MV-4-11 (cell line): ENCODE results near the gene CSTB.
"Not testable (repeated sequence)": the region's sequence is repeated elsewhere in the genome, so short reads cannot be mapped to it uniquely, and the experiment has no call there.

Experiments used
- DNase-seq: peaks from one replicate; lab custom pipeline; 2025; lab: John Stamatoyannopoulos, UW

The CSTB gene, protein sequence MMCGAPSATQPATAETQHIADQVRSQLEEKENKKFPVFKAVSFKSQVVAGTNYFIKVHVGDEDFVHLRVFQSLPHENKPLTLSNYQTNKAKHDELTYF

DNA sequence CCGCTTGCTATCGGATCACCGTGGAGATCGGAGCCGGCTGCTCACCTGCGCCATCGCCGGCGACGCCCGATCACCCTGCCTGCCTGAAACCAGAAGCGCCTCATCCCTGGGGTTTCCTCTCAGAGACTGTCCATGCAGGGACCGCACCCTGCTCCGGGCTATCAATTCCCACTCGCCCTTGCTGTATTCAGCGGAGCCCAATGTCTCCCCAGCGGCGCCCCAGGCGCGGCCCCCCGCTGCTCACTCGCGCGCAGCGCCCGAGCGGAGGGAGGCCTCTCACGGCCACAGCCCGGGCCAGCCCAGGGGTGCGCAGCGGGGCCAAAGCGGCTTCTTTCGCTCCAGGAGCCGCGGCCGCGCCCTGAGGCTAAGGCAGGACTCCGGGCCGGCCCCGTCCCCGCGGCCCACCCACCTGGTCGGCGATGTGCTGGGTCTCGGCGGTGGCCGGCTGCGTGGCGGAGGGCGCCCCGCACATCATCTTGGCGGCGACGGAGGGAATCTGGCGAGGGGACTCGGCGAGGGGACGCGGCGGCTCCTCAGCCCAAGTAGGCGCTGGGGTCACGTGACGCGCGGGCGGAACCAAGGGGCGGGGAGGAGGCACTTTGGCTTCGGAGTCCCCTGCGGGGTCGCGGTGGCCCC lies at the start of gene CSTB:
Gene CSTB, minus strand, starts transcription at position 514 of the 636 bp plus-strand sequence. Its CDS starts 39 bp downstream, at position 475.
- peak; percentile 31 for DNase-seq

DNA sequence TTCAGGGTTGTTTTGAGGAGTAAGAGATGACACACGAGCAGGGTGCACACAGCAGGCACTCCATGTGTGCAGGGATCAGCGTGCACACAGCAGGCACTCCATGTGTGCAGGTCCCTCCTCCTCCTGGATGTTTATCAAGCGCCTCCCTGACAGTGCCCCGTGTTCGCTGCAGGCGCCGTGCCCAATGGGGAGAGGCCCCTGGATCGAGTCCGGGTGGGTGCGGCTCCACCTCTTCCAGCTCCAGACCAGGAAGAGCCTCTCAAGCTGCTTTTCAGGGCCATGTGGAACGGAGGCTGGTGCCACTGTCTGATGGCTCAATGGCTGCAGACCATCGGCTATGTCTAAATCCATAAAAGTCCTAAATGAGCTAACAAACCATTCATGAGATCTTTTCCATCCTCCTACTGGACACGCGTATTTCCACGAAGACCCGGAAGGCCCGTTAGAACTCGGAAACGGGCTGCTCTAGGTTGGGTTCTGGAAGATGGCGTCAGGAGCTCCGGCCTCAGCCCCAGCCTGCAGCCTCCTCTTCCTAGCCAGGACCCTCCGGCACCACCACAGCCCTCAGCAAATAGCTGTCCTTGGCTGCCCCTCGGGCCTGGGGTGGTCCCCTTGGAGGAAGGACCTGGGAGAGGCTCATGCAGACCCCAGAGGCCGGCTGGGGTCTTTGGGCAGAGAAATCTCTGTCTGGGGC lies 49.3 kb upstream of the CSTB start:
- no peak for DNase-seq

DNA sequence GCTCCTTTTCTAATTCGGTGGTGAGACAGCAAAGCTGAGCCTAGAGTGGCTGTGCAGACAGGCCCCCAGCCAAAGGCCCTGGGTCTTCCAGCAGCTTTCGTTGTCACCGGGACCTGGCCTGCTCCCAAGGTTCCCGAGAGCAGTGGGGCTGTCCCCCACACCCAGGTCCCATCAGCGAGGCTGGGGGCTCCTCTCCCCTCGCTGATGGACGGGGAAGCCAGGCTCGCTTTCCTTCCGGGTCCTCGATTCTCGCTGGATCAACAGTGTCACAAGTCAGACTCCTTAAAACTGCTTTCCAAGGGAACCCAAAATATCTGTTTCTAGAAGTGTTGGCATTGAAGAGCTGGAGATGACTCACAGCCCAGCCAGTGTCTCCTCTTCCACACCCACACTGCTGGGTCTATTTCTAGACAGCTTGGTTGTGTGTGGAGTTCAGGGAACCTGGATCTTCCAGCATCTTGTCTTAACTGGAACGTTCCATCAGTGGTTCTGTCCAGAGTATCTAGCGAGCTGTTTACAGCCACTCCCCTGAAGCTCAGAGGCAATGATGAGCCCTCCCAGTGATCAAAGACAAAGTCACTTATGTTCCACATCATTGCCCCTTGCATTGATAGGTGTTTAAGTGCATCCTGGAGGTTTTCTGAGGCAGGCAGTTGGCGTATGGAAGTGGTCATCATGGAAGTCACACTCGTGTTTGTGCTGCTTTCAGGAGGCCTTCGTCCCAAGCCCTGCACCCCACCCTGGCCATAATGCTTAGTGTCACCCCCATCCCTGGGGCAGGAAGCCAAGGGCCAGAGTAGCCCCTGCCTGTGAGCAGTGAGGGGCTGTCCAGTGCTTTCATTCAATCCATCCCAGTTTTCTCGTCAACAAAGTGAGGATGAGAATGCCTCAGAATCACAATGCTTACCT lies 48.5 kb upstream of the CSTB start:
- peak; percentile 64 for DNase-seq

DNA sequence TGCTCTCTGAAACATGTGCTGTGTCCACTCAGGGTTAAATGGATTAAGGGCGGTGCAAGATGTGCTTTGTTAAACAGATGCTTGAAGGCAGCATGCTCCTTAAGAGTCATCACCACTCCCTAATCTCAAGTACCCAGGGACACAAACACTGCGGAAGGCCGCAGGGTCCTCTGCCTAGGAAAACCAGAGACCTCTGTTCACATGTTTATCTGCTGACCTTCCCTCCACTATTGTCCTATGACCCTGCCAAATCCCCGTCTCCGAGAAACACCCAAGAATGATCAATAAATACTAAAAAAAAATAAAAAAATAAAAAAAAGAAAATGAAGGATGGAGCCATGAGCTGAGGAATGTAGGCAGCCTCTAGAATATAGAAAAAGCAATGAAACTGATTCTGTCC lies 46.6 kb upstream of the CSTB start:
- DNase-seq = not testable (repeated sequence)

DNA sequence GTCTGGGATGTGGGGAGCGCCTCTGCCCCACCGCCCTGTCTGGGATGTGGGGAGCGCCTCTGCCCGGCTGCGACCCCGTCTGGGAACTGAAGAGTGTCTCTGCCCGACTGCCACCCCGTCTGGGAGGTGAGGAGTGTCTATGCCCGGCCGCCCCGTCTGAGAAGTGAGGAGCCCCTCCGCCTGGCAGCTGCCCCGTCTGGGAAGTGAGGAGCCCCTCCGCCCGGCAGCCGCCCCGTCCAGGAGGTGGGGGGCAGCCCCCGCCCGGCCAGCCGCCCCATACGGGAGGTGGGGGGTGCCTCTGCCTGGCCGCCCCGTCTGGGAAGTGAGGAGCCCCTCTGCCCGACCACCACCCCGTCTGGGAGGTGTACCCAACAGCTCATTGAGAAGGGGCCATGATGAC lies 46.1 kb upstream of the CSTB start:
- DNase-seq = not testable (repeated sequence)

DNA sequence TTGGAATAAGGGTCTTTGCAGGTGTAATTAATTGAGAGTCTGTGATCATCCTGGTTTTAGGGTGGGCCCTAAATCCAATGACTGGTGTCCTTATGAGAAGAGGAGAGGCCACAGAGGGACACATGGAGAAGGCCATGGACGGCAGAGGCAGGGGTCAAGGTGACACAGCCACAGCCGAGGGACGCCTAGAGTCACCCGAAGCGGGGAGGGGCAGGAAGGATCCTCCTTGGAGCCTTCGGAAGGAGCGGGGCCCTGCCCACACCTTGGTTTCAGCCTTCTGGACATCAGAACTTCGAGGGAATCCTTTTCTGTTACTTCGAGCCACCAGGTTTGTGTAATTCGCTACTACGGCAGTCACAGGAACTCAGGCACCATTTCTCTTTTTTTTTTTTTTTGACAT lies 44.4 kb upstream of the CSTB start:
- no peak for DNase-seq

DNA sequence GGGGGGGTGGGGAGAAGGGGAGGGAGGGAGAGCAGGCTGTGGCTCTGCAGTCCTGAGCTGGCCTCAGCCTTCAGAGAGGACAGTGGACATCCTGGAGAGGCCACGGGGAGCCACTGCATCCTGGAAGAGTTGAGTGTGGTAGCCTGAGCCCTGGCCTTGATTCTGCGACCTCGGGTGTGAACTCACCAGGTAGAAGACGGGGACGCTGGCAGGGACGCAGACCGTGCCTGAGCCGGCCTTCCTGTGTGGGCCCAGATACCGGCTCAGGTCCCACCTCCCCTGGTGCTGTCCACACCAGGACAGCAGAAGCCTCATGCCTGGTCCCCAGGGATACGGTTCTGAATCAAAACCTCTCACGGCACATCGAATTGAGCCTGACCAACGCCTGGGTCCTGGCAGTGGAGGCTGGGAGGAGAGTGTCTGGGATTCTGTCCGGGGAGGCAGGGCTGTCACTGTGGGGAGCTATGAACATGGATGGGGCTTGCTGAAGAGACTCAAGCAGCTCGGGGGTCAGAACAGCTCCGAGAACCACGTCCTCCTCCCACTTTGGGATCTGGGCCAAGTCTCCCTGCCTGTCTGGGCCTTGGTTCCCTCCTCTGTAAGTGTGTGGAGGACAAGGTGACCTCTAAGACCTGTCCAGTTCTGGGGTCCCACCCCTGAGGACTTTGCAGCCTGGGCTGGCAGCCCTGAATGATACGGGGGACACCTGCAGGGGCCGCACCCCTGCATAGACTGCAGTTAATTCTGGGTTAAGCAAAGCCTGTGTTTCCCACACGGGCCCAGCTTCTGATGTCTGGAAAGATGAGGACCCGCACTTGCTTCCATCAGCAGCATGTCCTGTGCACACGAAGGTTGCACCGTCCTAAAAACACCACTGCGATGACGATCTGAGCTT lies 43.6 kb upstream of the CSTB start:
- no peak for DNase-seq

DNA sequence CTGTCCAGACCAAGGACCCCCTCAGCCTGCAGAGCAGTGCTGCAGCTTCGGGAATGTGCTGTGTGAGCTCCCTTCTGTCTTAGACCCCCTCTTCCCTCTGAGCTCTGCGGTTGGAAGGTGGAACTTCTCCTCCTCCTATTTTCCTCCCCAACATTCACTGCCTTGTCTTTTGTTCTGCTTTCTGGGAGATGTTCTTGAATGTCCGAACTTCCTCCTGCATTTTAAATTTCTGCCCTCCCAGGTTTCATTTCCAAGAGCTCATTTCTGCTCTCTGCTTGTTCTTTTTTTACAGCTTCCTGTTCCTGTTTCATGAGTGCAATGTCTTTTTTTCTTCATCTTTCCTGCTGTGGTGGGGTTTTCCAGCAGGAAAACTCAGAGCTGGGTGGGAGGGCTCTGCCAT lies 42.6 kb upstream of the CSTB start:
- peak; percentile 93 for DNase-seq

DNA sequence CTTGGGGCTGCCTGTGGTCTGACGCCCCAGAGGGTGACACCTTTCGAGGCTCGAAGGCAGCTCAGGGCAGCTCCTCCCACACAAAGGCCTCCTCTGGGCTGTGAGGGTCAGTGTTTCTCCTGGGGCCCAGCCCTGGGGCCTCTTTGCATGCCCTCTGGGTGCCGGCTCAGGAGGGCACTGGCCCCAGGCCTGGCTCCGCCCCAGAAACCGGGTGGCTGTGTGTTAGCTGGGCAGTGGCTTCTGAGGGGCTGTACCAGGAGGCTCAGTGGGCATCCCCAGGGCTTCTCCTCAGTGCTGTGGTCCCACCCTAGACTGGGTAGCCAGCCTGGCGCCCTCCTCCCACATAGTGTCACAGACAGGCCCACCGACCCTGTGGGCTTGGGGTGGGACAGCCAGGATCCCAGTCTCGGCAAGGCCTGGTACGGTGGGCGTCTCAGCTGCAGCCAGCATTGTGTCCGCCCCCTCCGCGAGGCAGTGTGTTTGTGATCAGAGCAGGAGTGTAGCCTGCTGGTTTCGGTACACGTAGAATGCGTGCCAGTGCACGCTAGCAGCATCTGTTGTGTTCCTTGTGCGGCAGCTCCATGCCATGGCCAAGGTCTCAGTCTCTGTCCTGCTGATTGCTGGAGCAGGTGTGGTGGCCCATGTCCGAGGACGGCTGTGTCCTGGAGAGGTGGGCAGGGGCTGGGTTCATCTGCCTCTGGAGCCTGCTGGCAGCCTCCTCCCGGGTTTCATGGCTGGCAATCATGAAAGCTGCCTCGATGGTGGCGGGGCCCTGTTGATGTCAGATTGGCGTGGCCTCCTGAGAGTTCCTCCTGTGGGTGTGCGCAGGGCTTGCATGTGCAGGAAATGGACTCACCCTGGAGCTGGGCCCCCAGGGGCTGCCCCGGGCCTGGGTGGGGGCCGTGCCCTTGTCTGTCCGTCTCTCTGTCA lies 41.3 kb upstream of the CSTB start:
- DNase-seq = no peak

DNA sequence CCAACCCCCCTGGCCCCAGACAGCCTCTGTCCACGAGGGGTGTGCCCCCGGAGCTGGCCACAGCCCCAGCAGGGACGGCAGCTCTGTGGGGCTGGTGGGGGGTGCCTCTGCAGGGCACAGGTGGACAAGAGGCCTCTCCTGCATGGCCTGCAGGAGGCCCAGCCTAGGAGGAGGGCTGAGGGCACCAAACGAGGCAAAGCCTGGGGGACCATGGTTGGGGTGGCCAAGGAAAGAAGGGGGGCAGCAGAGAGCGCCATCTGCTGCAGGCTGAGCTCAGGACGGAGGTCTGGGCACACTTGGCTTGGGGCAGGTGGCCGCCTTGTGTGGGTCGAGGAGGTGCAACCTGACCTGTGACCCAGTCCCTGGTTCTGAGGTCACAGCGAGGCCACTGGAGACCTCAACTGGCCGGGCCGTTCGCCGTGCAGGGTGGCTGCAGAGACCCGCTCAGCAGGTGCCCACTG lies 40.5 kb upstream of the CSTB start:
- DNase-seq = no peak

DNA sequence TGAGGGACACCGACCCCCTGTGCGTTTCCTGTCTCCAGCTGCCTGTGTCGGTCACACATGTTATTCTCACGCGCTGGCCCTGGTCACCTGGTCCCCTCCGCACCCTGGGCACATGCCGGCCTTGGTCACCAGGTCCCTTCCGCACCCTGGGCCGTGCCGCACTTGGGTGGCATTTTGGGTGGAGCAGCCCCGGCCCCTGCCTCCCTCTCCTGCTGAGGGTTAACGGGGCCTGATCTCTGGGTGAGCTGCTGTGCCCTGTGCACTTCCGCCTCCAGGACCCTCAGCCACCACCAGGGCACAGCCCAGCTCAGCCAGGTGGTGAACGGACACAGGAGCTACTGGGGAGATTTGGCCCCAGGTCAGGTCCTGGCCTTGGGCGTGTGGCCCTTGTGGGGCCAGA lies 39.9 kb upstream of the CSTB start:
- no peak for DNase-seq

DNA sequence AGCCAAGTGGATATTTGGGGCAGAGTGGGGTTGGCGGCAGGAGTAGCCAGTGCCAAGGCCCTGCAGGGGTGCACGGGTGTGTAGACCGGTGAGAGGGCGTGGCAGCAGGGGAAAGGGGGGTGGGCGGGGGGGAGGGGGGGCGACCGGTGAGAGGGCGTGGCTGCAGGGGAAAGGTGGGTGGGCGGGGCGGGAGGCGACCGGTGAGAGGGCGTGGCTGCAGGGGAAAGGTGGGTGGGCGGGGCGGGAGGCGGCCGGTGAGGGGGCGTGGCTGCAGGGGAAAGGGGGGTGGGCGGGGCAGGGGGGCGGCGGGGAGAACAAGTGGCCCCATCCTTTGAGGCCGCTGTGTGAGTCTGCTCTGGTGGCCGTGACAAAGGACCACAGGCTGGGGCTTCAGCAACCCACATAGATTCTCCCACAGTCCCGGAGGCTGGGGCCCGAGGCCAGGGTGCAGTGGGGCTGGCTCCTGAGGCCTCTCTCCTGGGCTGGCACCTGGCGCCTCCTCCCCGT lies 39.1 kb upstream of the CSTB start:
- DNase-seq = no peak

DNA sequence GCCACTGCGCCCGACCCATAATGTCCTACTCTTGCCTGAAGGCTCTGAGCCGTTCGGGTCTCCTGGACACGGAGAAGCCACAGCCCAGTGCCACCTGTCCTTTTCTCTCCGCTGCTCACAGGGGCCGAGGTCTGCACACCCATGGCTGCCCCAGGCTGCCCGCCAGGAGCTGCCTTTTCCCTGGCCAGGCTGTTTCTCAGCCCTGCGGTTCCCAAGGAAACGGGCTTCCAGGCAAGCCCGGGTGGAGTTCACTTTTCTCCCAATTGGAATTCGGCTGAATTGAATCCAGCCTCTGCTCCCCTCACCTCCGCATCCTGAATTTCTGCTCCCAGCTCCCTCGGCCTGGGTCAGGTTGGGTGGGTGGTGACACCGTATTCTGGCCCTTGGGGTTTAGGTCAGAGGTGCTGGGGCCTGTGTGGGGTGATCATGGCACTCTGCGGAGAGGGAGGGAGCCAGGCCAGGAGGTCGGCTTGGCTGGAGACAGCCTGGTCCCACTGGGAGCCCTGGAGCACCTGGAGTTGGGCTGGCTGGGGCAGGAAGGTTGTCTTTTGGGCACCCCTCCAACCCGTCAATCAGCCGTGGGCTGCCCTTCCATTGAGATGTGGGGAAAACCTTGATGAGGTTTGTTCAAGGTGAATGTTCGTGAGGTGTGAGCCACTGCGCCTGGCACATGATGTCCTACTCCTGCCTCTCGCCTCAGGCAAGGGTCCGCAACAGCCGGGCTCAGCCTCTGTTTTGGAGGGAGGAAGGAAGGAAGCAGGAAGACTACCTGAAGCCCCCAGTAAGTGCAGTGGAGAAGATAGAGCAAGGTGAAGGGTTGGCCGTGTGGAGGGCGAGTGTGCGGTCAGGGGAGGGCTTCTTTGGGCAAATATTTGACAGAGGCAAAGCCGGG lies 38.4 kb upstream of the CSTB start:
- no peak for DNase-seq

DNA sequence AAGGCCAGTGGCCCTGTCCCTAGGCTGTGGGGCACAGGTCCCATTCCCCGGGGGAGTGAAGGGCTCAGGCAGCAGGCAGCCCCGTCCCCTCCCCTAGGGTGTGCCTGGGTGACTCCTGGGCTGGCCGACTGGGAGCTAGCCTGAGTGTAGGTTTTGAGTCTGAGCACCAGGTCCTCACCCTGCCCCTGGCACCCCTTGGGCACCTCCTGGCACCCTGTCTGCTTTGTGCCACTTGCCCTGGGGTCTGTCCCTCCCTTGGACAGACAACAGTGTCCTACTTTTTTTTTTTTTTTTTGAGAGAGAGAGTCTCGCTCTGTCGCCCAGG lies 37.5 kb upstream of the CSTB start:
- DNase-seq = no peak

DNA sequence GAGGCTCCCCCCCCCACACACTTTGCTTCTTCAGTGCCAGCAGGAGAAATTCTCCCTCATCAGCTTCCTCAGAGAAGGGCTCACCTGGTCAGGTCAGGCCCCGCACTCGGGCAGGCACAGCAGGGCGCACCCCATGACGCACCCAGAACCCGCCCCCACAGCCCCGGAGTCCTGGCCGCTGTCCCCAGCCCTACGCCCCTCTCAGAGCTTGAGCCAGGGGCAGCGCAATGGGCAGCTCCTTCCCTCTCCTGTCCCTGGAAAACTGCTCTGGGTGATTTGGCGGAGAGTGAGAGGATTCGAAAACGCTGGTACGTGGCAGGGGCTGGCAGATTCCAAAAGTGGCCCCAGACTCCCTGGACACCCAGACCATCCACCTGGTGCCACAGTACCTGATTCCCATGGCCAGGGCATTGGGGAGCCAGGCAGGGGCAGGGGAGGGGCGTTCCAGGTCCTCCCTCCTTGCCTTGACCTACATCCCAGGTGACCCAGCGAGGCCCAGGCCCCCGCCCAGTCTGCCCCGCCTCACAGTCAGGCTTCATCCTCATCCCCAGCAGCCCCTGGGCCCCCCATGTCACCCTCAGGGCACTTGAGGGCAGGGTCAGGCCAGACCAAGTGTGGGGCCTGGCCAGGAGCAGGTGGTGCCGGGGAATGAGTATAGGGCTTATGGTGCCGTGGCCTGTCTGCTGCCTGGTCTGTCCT lies 37.0 kb upstream of the CSTB start:
- no peak for DNase-seq

DNA sequence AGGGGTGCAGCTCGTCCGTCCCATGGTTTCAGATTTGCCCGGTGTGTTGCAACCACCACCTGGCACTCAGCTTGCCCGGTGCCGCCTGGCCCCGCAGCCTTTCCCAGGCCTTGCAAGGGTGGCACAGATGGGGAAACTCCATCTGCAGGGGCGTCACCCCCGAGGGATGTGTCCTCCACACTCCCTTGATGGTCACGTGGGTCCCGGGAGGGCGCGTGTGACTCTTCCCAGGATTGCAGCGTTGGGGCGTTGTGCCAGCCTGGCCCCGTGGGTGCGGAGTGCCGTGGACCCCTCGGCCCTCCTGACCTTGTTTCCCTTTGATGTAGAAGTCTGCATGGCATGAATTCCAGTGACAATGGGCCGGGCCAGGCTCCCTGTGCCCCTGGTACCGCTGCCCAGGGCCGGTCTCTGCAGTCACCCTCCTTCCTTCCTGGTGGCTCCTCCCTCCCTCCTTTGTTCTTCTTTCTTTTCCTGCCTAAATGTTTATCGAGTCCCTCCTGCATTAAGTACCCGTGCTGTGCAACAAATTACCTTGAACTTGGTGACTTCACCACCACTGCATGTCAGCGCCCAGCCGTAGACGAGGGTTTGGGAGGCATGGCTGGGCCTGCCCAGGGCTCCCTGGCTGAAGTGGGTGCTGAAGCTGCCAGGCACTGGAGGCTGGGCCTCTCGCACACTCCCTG lies 36.2 kb upstream of the CSTB start:
- peak; percentile 13 for DNase-seq

DNA sequence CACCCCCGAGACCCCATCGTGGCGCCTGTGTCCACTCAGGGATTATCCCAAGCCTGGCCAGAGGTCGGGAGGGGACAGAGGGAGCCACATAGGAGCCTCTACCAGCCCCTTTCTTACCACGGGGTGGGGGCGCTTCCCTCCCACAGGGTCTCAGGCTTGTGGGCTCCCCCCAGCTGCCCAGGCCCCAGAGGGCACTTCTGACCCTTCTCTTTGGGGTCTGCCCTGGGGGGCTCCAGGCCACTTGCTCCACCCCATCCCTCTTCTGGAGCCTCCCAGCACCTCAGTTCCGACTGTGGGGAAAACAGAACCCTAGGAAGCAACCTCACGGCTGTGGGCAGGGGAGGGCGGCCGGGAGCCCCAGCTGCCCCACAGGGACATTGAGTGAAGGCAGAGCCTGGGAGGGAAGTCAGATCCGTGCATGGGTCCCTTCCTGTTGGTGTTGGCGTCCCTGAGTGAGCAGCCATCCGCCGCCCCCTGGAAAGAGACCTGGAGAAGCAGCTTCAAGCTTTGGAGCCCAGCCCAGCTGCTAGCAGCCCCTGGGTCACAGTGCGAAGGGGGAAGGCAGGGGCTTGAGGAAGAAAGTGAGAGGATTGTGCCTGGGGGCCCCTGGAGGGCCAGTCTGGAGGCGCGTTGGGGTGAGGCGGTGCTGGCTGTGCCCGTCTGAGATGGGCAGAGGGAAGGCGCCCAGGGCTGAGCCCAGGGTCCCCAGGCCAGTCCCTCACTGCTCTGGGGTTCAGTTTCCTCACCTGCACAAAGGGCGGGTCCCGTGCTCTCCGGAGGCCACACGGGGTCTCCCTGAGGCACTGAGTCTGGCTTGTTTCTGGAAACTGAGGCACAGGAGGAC lies 35.4 kb upstream of the CSTB start:
- DNase-seq = no peak
